HG03045 (cell line): Measurements from ENCODE around the gene RARRES1.
"Not testable (repeated sequence)": the region's sequence is repeated elsewhere in the genome, so short reads cannot be mapped to it uniquely, and the experiment has no call there.

Experiments
- ATAC-seq: cut with Tn5 transposase; IDR thresholded peaks from one replicate; pipeline ENCODE4 v1.9.1; 2021; ENCODE audit warnings: mild to moderate bottlenecking, moderate library complexity; ENCODE audit not compliant: unreplicated experiment

RARRES1 gene

DNA sequence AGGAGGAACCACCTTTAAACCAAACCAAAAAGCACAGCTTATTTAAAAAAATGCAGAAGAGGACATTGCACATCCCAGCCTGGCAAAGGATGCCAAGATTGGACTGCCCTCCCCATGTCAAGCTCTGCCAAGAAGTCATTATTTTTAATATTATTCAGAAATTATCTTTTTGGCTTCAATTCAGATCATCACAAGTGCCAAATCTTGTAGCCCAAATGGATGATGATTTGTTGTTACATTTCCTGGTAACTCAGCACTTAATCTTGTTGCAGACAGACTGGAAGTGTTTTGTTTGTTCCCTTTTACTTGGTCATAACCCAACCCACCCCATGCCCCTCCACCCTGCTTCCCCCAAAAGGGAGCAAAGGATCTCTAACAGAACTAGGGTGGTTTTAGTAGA, 31.7 kb downstream of the RARRES1 start:
- ATAC-seq = no peak

DNA sequence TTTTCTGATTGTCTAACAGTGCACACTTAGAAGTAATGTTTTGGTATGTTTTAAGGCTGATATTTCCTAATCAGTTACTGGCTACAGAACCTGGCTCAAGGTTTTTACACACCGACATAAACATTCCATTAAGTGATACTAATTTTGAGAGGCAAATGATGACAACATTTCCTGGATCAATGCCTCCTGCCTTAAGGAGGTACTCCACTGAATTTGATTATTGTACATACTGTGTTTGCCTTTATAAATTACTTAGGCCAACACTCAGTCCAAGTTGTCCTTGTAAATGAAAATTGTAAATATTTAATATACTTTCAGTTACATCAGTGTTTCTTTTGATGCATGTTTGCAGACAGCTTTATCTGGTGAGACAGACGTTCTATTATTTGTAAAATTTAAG, 35.6 kb downstream of the RARRES1 start:
- ATAC-seq = no peak

DNA sequence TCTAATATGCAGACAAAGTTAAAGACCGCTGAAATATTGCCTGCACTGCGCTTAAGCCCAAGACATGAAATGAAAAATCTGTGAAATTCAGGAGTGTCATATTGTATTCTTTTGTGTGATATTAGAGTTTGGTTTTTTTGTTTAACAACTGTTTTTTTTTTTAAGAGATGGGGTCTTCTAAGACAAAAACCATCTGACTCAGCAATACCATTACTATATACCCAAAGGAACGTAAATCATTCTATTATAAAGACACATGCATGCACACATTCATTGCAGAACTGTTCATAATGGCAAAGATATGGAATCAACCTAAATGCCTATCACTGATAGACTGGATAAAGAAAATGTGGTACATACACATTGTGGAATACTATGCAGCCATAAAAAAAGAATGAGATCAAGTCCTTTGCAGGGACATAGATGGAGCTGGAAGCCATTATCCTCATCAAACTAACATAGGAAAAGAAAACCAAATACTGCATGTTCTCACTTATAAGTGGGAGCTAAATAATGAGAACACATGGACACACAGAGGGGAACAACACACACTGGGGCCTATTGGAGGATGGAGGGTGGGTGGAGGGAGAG, 38.3 kb downstream of the RARRES1 start:
- ATAC-seq = not testable (repeated sequence)

DNA sequence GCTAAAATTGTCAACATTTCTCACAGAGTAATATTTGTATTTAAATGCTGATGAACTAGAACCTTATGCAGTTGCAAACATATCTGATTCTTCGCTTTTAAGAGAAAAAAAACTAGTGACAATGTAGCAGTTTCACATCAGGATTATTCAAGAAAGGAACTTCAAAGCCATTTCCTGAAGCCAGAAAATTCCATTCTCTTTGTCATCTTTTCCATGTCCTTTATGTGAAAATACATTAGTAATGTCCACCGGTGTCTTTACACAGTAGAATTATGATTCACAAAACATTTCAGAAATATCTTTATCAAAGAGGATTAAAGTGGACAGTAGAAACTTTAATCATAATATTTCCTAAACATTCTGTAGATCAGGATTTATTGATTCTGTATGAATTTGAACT, 47.1 kb downstream of the RARRES1 start:
- no peak for ATAC-seq

DNA sequence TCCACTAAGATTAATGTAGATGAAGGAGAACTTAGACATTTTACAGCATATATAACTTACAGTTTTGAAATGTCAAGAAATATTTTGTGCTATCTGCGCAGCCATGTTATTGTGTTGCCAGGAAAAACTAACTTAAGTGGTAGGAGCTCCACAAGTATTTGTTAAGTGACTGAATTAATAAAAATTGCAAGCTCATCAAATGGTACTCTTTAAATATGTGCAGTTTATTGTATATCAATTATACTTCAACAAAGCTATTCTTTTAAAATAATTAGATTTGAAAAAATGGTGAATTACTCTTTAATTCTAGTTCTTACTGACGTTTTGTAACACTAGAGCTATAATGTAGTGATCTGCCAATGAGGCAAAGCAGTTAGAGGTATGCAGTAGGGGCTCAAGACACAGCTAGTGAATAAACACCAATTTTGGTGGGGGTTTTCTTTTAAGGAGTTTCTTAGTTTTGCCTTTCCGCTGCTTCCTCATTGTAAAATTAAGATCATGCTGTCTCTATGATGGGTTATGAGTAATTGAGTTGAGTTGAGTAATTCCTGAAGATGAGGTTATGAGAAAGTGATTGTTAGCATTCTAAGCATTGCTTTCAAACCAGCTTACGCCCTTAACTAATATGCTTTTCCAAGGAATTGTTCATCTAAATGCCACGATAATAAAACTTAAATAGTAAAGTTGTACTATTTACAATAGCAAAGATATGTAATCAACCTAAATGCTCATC, 48.9 kb downstream of the RARRES1 start:
- ATAC-seq = no peak

DNA sequence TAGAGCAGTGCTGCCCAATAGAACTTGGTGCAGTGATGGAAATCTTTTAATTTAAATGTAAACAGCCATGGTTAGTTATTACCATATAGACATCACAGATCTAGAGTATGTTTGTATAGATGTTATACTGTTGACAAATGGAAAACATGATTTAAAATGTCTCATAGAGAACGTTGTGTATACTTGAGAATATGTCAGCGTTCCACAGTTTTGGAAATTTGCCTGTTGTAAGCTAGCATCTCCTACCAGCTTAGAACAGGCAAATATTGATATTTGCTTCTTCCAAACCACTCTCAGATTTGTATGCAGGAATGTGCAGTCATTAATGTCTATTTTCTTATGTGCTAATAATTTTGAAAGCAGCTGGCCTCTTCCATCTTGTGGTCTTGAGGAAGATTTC, 51.4 kb downstream of the RARRES1 start:
- no peak for ATAC-seq

DNA sequence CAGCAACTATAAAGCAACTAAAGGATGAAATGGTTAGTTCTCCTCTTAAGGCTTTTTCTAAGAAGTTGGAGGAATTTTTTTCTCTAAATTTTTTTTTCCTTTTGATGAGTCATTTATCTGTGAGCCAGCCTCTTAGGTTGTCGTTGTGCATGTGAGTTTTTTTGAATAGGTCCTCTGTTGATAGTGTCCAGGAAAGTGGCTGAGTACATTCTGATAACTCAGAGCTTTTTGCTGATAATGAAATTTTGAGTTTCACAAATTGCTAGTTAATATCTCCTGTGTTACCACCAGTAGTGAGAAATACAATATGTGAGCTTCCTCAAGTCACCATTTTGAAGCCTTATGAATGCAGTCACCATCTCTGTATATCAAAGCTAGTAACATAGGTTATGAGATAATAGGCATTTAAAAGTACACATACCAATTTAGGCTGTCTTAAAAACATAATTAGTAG, 52.7 kb downstream of the RARRES1 start:
- no peak for ATAC-seq

DNA sequence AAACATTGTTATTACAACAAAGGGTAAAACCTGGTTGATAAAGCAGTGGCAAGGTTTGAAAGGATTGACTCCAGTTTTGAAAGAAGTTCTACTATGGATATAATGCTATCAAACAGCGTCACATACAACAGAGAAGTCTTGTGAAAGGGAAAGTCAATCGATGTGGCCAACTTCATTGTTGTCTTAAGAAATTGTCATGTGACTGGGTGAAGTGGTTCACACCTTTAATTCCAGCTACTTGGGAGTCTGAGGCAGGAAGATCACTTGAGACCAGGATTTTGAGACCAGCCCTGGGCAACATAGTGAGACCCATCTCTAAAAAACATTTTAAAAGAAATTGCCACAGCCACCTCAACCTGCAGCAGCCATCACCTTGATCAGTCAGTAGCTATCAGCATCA, 53.6 kb downstream of the RARRES1 start:
- no peak for ATAC-seq

DNA sequence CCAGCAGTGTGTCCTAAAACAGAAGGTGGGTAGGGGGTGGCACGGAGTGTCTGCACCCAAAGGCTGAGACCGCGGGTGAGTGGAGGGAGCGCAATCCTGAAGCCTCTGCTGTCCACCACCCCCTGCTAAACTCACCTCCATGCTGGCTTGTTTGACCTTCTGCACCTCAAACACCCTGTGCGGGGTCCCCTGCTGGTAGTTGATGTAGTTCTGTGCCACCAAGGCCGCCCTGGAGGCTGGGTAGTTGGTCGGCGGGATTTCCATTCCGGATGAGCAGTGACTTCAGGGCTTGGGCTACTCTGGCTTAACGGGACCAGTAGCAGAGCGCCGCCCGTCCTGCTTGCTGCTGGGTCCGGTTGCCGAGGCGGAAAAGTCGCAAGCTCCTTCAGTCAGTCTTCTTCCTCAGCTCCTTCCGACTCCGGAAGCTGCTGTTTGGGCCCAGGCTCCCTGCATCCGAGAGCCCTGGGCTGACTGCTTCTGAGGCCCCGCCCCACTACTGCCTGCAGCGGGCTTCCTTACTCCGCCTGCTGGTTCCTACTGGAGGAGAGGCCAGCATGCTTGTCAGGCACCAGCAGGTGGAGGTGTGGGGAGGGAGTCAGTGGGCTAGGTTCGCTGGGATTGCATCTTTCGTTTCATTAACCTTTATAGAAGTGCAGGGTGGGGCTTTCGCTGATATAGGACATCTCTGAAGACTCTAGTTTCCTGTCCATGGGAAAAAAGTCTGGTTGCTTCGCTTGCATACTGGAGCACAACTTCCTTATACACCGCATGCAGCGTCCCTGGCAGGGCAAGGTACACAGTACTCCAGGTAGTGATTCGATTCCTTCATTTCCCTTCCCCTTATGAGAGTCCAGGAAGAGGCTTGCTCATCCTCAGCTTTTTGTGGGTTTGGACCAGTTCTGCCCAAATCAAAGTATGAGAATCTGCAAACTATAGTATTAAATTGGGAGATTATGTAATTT, 59.8 kb downstream of the RARRES1 start, which contains the start of gene LXN:
Gene LXN (minus strand): TSS at position 434 of the 962 bp plus-strand sequence. CDS start 170 bp downstream, at position 264.
- ATAC-seq = peak; percentile 100

DNA sequence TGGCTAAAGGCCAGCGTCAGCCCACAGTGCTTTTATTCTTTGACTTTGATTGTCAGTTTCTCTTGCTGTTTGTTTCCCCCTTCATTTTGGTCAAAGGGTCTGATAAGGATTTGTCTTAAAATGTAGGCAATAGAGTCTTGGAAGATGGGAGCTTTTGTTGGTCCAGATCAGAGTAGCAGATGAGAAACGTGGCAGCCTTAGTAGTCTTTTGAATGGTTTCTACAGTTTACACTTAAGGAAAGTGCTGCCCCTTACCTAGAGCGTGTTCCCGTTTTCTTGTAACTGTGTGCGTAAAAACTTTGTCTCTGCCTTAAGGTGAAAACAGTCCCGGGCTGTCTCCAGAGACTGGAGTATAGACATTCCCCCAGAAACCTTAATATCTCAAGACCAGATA, 60.4 kb downstream of the RARRES1 start:
- peak; percentile 1 for ATAC-seq

DNA sequence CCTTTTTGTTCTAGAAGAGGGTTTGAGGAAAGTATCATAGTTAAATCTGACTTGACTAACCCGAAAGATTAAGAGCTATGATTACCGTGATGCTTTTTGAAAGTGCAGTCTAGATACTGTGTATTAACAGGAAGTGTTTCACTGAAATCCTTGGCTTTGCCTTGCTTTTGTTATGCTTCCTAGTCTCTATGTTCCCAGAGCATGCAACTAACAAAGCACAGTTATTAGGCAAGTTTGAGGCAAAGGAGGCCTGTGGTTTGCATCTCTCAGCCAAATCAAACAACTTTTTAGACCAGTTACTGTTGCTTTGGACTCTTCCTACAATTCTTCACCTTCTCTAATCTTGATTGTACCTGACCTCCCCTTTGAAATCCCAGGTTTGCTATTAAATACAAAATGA, 63.8 kb downstream of the RARRES1 start:
- no peak for ATAC-seq

DNA sequence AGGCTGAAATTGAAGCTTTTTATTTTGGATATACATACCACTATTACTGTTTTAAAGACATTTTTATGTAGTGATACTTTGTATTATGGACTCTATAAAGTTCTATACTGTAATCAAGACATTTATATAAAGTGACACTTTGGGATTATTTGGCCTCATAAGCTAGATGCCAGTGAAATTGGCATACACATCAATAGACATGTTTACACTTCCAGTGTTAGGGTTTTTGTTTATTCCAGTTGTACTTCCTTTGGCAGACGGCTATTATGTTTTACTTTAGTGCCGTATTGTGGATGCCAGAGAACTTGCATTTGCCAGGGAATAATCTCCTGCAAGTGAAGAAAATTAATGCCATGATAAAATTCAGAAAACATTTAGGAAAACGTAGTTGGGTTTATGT, 65.8 kb downstream of the RARRES1 start:
- ATAC-seq = no peak

DNA sequence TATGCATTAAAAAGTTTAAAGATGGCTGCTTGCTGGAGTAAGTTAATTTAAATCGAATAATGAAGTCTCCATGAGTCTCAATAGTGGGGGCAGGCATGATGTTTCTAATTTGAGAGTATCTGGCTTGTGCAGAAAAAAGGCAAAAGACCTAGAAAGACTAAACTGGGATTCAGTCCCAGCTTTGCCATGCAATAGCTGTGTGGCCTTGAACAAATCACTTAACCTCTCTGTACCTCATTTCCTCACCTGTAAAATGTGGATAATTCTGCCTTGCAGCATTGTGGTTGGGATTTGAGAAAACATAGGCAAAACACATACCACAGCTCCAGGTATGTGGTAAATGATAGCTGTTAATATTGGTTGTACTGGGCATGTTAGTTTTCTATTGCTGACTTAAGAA, 68.4 kb downstream of the RARRES1 start:
- no peak for ATAC-seq

DNA sequence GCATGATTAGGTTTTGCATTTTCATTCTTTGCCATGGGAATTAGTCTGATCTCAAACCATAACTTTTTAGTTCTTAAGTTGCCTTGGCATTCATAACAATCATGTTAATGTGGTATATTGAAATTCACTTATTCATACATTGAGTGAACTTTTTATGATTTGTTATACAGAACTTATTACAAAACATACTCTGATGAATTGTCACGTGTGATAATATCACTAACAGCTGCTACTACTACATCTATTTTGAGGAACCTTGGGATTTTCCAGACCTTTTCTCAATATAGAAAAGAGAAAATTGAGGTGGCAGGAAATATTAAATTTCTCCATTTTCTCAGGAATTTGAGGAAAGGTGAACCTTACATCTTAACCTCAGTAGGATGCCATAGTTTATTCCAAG, 69.0 kb downstream of the RARRES1 start:
- no peak for ATAC-seq

DNA sequence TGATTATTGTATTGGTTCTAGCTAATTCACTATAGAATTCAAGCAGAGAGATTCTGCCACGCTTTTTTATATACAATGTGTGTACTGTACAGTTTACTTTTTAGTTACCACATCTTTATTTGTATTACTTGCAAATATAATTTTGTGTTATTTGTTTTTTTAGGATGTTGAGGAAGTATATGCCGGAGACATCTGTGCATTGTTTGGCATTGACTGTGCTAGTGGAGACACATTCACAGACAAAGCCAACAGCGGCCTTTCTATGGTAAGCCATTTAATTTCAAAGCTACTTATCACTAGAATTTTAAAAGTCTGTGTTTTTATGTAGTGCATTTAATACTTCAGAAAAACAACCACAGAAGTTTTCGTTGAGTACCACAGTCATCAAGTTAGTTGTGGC, 71.5 kb downstream of the RARRES1 start:
- ATAC-seq = no peak

DNA sequence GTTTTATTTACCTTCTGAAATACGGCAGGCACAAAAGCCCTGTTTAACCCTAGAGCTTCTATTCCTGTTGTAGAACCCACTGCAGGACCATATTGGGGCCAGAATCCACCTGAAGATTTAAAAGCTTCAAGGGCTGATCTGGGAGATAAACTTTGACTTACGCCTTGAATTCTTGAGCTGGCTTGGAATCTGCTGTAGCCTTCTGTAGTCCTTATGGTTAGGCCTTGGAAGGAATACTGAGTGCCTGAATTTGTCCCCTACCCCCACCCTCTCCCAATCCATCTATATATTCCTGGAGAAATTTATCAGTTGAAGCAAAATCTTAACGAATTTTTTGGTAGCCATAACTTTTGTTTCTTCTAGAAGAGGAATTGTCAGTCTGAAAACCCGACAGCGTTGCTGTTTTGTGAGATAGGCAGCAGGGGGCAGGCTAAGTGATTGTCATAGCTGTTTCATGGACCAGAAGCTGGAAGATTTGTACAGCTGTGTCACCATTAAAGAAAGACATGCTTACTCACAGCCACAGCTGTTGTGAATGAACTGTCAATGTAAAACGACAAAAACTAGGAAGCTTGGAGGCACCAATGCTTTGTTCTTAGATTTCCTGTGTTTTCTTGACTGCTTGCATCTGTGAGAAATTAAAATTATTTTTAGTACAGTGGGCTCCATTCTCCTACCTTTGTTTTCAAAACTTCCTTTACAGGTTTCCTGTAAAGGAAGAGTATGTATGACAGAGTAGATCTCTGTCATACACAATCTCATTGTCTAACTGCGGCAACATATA, 72.6 kb downstream of the RARRES1 start:
- ATAC-seq = peak; percentile 72

DNA sequence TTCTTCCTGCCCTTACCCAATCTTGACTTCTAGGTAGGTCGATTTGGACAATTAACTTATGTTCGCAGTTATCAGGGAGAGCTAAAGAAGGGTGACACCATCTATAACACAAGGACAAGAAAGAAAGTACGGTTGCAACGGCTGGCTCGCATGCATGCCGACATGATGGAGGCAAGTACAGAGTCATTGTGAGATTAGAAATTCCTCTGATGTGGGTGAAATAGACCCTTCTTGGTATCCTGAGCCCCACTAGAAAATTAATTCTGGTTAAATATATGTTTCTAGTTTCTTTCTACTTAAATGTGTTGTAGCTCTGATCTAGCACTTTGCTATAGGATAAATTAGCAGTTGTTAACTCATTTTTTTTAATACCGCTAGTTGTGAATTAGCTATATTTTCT, 73.4 kb downstream of the RARRES1 start:
- no peak for ATAC-seq

DNA sequence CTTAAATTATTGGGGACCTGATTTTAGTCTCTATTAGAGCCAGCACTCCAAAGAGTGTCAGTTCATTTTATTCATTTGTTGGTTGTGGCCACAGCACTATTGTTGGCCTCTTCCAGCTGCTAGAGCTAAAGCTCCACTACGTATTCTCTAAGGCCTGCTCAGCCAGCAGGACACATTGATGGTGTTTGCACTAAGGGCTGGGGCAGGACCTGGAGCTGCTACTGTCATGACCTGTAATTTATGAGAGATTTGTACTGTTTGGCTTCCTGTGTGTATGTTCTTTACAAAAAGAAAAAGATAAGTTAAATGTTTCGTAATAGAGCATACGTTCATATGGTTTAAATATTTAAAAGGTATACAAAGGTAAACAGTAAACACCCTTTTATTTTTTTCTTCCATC, 79.8 kb downstream of the RARRES1 start:
- ATAC-seq = no peak

DNA sequence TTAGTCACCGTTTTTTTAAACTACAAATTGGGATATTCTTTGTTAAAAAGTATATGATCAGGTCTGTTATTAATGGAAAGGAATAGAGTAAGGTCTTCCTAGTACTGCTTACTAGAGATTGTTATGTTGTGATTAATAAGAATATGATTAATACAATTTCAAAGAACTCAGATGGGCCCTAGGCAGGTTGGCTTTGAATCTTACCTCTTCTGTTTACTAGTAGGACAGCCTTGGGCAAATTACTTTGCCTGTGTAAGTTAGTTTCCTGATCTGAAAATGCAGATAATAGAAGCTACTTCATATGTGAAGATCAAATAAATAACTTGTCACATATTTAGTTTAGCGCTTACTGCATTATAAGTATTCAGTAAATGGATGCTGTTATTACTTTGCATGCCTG, 81.1 kb downstream of the RARRES1 start:
- no peak for ATAC-seq

DNA sequence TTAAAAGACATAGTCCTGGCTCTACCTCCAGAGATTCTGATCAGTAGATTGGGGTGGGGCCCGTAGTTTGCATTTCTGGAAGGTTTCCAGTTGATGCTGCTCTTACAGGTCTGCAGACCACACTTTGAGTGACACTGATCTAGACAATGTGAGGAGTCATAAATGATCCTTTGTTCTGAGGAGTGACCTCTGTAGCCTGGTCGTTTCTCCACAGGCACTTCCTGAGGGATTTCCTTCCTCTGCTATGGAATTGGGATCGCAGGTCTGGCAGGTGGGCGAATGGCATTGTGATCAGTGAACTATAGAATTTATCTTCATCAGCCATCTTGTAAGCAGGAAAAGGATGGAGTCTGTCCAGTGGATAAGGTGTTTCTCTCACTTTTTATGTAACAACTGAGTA, 82.5 kb downstream of the RARRES1 start:
- ATAC-seq = no peak
